Smooth muscle cell of the umbilical artery (primary cell): ENCODE data around the gene TMEM167A. TPM values are rescaled to one million over a fixed set of nuclear protein-coding genes. Genes with fewer than 3 reads are reported as not detected.

Experiments used
- total RNA-seq: library from RNA; depleted of rRNA; stranded (reverse); fragments of >200 nt; gene quantifications from 2 replicates; pipeline ENCODE4 v1.2.3, GENCODE V29; 2014

Gene TMEM167A
- total RNA-seq: 124 and 149 TPM in 2 replicates

DNA sequence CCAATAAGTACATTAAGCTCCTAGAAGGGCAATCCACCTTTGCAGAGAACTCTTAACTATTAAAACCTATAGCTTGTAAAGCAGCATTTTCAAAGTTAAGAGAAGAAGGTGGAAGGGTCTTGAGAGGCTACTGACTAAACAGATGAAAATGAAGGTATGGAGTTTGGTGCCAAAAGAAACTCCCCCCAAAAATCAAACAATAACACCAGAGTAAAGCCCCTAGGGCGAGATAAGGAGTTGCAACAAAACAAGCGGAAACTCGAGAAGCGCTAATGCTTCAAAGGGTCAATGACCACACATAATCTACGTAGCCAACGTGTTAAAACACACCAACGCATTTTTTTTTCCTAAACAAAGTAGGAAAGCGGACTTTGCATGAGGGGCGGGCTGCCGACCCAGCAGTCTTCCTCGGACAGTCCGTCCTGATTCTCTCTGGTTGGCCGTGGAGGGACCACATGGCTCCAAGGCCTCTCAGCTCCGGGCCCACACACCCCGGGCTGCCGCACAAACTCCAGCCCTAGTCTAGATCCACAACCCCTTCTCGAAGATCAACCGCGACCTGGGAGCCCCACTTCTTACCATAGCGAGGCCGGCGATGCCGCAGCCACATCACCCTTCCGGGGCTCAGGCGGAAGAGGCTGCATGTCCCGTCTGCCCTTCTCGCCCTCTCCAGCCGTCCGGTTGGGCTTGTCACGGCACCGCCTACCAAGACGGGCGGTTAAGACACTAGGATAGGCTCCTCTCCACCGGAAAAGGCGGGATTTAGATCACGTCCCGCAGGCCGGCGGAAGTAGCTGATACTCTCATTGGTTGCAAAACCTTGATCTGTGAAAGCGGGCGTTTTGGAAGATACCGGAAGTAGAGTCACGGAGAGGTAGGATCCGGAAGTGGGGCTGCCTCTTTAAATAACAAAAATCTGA lies at the start of gene TMEM167A, which contains the start of gene XRCC4:
TSS of gene TMEM167A (minus strand) at position 653 of the 920 bp plus-strand sequence. CDS start at position 582, 71 bp downstream.
TSS of gene XRCC4 (plus strand) at position 806 of the 920 bp plus-strand sequence. CDS start 27,373 bp downstream, outside the sequence.

Other genes starting within 250 kb of the TMEM167A start
- gene XRCC4, start 153 bp upstream of the TMEM167A start, total RNA-seq: 73.0 and 226 TPM in 2 replicates